KG1 (cell line): ENCODE results near the gene CLEC10A.

Experiments
- DNase-seq: peaks from one replicate; lab custom pipeline; 2025; lab: John Stamatoyannopoulos, UW

Gene CLEC10A

DNA sequence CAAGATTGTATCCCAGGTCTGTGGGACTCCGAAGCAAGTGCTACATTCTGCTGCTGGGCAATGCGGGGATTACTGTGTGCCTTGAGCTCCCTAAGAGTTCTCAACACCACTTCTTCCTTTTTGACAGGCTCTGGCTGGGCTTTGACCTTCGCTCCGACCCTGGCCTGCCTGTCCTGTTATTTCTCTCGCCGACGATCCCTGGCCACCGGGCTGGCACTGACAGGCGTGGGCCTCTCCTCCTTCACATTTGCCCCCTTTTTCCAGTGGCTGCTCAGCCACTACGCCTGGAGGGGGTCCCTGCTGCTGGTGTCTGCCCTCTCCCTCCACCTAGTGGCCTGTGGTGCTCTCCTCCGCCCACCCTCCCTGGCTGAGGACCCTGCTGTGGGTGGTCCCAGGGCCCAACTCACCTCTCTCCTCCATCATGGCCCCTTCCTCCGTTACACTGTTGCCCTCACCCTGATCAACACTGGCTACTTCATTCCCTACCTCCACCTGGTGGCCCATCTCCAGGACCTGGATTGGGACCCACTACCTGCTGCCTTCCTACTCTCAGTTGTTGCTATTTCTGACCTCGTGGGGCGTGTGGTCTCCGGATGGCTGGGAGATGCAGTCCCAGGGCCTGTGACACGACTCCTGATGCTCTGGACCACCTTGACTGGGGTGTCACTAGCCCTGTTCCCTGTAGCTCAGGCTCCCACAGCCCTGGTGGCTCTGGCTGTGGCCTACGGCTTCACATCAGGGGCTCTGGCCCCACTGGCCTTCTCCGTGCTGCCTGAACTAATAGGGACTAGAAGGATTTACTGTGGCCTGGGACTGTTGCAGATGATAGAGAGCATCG lies 41.8 kb downstream of the CLEC10A start:
- DNase-seq = no peak

DNA sequence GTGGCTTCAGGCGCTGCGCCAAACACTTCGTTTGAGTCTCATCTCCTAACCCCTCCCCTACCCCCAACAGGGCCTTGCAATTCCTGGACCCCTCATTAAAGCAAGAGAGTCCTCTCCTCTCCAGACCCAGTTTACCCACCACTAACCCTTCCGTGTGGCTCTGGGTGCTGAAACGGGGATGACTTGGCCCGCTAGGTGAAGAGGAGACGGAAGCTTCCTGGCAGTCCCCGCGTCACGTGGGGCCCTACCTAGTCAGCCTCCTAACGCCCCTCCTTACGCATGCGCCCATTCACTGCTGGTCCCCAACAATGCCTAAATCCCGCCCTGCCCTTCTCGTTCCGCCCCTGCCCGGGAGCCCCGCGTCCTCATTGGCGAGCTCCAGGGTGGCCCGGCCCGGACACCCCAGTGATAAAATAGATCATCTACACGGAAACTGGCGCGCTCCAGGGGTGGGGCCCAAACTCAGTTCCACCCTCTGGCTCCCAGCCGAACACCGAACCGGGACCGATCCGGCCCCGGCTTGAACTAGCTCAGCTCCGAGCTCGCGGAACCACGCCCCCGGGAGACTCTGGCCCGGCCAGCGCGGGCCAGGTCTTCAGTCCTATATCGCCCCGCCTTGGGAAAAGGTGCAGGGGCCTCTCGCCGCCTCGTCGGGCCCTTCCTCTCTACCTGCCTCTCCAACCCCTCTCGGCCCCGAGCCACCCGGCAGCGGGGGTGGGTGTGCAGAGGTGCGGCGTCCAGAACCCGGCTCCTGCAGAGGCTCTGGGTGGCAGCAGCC lies 44.3 kb downstream of the CLEC10A start, which contains the start of gene SLC16A13:
Gene SLC16A13, plus strand, starts transcription at position 425 of the 778 bp plus-strand sequence. CDS start 368 bp downstream, outside the sequence.
- peak; percentile 68 for DNase-seq

DNA sequence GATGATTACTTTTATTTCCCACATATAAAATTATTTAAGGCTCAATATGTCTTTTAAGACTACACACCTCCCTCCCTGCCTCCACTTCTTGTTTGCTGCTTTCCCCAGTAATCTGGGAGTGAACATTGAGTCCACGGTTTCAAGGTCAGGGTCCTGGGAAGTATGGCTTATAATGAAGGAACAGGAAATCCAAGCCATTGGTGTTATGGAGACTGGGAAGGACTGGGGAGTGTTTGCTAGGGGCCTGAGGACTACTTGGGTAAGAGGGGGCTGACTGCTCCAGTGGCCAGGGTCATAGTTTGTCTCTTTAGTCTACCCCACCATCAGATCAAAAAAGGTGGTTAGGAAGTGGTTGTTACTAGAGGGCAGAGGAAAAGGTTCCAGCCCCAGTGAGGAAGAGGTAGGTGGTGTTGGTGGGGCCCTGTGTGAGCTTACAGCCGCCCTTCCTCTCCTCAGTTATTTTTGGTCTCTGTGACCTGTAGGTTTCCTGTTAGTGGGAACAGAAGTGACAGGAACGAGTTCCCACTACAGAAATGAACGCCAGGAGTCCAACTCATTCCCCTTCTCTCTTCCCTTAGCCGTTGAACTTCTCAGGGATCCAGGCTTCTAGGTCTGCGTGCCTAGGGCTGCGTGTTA lies 45.0 kb downstream of the CLEC10A start:
- DNase-seq = no peak

DNA sequence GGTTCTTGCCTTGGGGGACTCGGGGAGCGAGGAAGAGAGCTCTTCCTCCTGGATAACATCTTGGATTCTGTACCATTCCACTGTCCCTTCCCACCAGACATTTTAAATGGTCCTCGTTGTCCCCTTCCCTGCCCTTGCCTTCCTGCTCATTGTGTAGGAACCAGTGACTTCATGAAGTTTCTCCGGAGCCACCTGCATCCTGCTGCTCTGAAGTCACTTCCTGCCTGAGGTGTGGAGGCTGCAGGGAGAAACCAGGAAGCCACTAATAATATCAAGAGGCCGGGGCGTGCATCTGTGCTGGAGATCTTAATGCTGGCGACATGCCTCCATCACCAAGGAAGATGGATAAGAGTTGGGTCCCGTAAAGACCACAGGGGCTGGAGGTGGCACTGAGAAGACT lies 50.4 kb downstream of the CLEC10A start:
- DNase-seq = no peak

DNA sequence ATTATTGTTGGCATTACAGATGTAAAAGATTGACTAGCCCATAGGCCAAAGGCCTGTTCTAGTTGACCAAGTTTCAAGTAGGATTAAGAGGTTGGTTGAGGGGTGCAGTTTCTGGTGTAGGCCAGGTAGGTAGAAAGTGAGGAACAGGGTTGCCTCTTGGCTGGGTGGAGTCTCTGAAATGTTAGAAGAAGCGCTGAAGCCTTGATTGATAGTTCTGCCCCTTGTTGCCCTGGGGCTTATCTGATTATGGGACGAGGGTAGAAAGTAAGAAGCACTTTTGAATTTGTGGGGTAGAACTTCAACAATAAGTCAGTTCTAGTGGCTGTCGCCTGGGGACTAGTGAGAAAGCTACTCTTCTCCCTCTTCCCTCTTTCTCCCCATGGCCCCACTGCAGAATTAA lies 51.0 kb downstream of the CLEC10A start:
- DNase-seq = no peak

DNA sequence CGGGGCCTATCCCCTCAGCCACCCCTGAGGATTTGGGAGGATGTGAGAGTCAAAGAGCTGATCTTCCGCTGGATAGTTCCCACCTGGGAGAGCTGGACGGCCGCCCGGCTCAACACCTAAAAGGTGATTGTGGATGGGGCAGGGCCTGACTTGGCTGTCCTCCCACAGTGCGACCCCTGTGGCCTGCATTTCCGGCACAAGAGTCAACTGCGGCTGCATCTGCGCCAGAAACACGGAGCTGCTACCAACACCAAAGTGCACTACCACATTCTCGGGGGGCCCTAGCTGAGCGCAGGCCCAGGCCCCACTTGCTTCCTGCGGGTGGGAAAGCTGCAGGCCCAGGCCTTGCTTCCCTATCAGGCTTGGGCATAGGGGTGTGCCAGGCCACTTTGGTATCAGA lies 52.7 kb downstream of the CLEC10A start:
- DNase-seq = no peak

DNA sequence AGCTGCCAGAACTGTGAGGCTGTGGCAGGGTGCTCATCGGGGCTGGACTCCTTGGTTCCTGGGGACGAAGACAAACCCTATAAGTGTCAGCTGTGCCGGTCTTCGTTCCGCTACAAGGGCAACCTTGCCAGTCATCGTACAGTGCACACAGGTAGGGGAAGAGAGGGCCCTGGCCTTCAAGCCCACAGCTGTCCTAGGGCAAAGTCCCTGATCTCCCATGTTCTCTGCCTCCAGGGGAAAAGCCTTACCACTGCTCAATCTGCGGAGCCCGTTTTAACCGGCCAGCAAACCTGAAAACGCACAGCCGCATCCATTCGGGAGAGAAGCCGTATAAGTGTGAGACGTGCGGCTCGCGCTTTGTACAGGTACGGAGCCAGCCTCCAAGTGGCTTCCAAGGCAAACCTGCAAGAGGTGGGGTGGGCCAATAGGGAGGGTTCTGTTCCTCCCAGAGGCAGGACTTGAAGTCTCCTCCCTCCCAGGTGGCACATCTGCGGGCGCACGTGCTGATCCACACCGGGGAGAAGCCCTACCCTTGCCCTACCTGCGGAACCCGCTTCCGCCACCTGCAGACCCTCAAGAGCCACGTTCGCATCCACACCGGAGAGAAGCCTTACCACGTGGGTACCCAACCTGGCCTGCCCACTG lies 53.5 kb downstream of the CLEC10A start:
- DNase-seq = no peak

DNA sequence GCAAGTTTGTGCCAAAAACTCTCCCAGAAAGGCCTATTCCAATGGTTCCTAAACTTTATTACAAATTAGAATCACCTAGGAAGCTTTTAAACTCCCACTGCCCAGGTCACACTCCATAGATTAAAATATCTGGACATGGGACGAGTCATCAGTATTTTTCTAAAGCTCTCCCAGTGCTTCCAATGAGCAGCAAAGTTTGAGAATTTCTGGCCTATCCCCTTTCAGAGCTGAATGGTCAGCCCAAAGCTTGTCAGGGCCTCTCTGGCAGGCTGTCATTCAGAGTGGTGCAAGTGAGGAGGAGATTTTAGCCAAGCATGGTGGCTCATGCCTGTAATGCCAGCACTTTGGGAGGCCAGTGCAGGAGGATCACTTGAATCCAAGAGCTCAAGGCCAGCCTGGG lies 54.8 kb downstream of the CLEC10A start:
- DNase-seq = no peak
